ENCODE measurements around the gene E2F4.

Gene E2F4

GRCh38 chr16:67191995-67192681 is at the start of gene E2F4:
Gene E2F4 (plus strand): TSS chr16:67192155. CDS start chr16:67192228, 73 bp downstream.
- peak; percentile 93 for DNase-seq

- DNase-seq = no peak
Measured at GRCh38 chr16:67142342-67142741, 49.6 kb upstream of the E2F4 start.

- no peak for DNase-seq
Measured at GRCh38 chr16:67144943-67145342, 47.0 kb upstream of the E2F4 start.

- DNase-seq = no peak
Measured at GRCh38 chr16:67145746-67146145, 46.2 kb upstream of the E2F4 start.

- DNase-seq = no peak
Measured at GRCh38 chr16:67146523-67147357, 45.2 kb upstream of the E2F4 start.

GRCh38 chr16:67147437-67148140 is 44.4 kb upstream of the E2F4 start:
- no peak for DNase-seq

GRCh38 chr16:67148221-67148620 is 43.7 kb upstream of the E2F4 start:
- DNase-seq = no peak

GRCh38 chr16:67148656-67149275 is 43.2 kb upstream of the E2F4 start:
- no peak for DNase-seq

- DNase-seq = no peak
Measured at GRCh38 chr16:67149276-67150046, 42.5 kb upstream of the E2F4 start.

- DNase-seq = peak; percentile 78
Measured at GRCh38 chr16:67150047-67150832, 41.7 kb upstream of the E2F4 start.

GRCh38 chr16:67150833-67151396 is 41.0 kb upstream of the E2F4 start, which contains the start of gene B3GNT9:
Gene B3GNT9 (minus strand): TSS chr16:67150998. CDS start chr16:67150485, 513 bp downstream.
- peak; percentile 72 for DNase-seq

GRCh38 chr16:67151431-67152097 is 40.4 kb upstream of the E2F4 start:
- DNase-seq = no peak

GRCh38 chr16:67154578-67155294 is 37.2 kb upstream of the E2F4 start:
- DNase-seq = no peak

- peak; percentile 91 for DNase-seq
Measured at GRCh38 chr16:67155295-67156142, 36.4 kb upstream of the E2F4 start.

GRCh38 chr16:67156143-67156844 is 35.7 kb upstream of the E2F4 start:
- no peak for DNase-seq

GRCh38 chr16:67157106-67157748 is 34.7 kb upstream of the E2F4 start:
- DNase-seq = no peak

GRCh38 chr16:67157892-67158635 is 33.9 kb upstream of the E2F4 start:
- no peak for DNase-seq
